HG03565 (cell line): ENCODE results near the gene INSRR.

Source experiments
- ATAC-seq: cut with Tn5 transposase; IDR thresholded peaks from one replicate; pipeline ENCODE4 v1.9.1; 2021; ENCODE audit warnings: mild to moderate bottlenecking, moderate library complexity; ENCODE audit not compliant: unreplicated experiment

INSRR gene

DNA sequence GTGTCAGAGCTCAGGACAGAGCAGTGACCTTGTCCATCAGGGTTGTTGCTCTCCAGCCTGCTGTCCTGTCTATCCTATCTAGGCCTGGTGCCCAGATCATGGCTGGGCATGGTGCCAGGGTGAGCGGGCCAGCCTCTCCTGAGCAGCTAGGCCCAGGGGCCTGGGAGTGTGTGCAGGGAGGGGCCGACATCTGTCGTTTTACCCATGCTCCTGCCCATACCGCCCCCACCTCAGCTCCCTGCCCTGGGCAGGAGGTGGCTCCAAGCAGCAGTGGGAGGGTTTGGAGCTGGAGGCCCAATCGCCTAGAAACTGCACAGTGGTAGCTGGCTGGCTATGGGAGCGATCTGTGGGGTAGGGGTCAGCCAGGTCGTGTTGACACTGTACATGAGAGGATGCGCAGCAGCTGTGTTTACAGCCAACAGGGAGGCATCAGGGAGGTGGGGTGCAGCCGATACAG, 6.5 kb downstream of the INSRR start:
- ATAC-seq: no peak

DNA sequence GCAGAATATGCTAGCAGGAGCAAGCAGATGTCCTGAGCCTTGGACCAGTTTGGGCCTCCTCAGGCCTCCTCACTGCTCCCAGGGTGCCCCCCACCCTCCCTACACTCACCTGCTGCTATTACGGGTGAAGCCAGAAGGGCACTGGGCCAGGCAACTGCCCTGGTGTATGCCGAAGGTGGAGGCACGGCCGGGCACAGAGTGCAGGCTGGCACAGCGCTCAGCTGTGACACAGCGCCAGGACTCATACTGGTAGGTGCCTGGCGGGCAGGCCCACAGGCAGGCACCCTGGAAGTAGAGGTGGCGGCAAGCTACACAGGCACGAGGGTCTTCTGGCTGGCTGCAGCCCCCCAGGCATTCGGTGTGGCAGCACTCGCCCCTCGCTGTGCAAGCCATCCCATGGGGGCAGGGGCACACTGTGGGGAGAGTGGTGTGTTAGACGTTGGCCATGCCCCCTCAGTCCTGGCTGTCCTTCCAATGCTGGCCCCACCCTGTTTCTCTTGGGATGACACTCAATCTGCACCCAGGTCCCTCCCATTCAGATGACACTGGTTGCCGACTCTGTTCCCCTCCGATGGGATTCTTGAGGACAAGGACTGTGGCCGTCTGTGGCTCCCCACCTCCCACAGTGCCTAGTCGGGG, 7.0 kb downstream of the INSRR start:
- no peak for ATAC-seq

DNA sequence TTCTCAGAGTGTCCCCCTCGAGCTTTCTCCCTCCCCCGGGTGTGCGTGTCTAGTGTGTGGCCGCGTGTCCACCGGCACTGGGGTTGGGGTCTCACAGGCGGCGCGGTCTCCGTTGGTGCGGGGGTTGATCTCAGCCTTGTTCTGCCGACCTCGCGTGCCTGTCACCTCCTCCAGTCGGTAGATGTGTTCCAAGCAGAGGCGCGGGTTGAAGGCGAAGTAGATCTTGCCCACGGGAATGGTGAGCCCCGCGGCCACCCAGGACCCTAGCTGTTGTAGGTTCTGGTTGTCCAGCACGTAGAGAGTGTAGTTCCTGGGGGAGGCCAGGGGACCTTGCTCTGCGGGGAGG, 9.8 kb downstream of the INSRR start:
- no peak for ATAC-seq

DNA sequence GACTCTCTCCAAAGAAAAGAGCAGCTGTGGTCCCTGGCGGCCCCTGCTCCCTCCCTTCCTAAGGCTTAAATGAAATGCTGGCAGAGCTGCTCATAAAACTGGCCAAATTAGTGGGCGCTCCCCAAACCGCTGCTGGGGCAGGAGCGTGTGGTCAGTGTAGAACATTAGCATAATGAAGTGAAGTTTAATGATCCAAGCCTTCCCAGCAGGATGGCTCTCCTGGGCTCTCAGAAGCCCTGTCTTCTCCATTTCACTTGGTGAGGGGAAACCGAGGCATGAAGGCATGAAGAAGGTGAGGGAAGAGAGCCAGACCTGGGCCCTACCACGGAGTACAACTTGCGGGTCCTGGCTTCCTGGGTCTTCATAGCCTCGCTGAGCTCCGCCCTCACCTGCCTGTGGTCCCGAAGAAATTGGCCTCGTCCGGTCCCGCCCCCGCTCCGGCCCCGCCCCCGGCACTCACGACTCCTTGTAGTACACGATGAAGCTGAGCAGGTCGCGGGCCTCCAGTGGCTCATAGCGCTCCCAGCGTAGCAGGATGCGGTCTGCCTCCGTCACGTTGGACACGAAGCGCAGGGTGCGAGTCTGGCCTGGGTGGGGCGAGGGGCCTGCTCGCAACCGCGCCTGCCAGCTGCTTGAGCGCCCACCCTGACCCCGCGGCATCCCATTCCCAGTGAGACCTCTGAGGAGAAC, 10.3 kb downstream of the INSRR start:
- no peak for ATAC-seq

DNA sequence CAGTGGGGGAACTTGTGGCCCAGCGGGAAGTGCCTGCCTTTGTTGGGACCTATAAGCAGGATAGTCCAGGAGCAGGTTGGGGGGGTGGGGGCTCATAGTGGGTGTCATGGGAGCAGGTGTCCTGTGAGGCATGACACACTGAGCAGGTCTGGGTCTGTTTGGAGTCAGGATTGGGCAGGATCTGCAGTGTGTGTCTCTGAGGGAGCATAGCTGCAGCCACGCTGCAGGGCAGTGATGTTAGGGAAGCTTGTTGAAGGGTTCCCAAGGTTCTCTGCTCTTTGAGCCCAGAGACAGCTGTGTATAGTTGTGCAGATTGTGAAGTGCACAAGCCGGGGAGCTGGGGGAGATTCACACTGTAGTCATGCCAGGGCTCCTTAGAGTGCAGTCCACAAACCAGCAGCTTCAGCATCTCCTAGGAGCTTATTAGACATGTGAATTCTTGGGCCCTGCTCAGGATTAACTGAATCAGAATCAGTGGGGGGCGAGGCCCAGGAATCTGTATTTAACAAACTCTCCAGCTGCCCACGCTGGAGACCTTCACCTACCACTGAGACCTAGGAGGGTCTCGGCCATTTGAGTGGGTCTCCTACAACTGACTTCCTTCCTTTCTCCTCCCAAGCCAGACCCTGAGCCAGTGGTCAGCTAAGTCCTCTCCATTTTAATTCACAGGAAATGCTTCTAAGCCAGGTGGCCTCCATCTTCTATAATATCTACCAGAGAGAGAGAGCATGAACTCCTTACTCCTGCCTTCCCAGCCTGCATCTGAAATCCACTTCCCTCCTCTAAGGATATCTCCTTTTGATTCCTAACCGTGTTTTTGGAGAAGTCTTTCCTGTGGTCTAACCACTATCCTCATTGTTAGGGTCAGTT, 11.1 kb downstream of the INSRR start:
- no peak for ATAC-seq

DNA sequence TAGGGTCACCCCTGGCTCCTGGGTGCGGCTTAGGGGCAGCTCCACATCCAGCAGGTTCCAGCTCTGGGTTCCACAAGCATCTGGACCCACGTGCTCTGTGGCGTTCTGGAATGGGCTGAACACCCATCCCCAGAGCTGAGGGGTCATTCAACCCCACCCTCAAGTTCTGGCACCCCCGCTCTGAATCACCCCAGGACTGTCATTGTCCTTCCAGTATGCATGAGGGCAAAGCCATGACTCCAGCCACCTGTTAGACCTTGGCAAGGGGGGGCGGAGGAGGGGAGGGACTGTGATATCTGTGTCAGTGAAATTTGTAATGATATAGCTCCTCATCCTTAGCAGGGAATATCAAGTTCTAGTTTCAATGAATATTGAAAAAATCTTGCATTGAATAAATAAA, 12.3 kb downstream of the INSRR start:
- no peak for ATAC-seq

DNA sequence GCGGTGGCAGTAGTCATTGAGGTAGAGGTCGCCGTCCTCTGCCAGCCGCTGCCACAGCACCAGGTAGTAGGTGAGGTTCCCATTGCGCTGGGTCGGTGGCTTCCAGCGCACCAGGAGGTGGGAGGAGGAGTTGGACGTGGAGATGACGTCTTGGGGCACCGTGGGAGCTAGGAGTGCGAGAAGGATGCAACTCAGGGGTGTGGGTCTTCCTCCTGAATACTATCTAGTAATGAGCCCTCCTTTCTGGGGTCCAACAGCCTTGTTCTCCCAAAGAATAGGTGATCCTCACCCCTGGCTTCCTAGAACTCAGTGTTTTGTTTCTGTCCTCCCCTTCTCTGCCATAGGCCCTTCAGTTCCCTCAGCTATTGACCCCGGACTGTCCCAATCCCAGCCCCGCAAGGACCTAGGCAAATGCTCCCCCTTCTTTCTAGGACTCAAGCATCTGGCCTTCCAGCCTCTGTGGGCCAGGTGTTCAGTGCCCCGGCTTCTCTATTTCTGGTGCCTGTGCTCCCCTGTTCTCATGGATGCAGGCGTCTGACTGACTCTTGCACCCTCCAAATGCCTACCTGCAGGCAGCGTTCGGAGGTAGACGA, 12.9 kb downstream of the INSRR start:
- ATAC-seq: no peak

DNA sequence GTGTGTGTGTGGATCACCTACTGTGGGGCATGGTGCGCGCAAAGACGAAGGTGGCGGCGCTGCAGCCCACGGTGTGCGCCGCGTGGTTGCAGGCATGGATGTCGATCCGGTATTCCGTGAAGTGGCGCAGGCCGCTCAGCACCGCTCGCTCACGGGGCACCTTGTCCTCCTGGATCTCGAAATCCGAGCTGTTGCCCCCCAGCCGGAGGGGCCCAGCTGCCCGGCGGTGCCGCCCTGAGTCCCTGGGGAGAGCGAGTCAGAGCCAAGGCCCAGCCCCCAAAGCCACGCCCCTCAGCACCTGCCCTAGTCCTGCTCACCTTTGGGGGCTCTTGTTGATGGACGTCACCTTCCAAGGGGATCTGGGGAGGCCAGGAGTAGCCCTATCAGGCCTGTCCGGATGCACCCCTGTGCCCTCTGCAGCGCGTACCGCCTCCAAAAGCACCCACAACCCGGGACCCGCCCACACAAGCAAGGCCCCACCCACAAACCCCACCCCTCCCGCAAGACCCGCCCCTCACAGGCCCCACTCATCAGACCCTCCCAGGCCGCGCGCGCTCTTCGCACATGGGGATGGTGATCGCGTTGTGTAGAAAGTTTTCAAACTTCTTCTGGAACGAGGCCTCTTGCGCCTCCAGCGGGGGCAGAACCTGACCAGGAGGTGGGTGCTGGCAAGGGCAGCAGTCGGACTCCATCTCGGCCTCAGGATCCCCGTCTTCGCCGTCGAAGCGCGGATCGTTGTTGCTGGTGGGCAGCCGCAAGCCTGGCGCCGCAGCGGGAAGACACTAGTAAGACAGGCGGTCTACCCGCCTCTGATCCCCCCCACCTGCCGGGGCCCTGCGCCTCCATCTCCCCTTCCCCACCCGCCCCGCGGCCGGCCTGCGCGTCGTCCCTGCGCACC, 13.6 kb downstream of the INSRR start:
- ATAC-seq: no peak

DNA sequence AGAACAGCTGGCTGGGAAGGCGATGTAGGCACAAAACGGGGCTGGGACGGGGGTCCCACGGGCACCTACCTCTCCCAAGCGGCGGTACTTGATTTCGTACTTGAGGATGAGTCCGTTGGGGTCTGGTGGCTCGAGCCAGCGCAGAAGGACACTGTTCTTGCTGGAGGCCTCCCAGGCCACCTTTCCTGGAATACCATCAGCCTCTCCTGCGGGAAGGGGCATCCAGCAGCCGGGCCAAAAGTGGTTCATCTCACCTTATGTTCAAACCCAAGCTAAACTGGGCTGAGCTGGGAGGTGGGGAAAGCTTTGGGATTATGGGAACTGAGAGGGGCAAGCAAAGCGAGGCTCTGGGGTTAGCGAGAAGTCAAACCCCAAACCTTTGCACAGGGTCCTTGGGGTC, 14.3 kb downstream of the INSRR start:
- ATAC-seq: no peak

DNA sequence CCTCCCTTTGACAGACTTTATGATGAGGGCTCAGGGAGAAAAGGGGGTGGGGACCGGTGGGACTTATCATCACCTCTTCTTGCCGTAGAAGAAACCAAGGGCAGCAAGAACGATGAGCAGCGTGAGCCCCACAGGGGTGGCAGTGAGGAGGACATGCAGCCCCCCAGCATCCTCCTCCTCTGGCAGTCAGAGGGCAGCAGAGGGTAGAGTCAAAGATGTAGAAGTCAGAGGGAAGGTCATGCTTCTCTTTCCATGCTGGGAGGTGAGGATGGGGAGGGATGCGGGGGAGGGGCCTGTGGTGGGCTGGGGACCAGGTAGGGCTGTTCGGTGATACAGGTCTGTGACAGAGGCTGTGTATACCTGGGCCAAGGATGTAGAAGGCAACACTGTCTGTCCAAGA, 14.8 kb downstream of the INSRR start:
- ATAC-seq: no peak

DNA sequence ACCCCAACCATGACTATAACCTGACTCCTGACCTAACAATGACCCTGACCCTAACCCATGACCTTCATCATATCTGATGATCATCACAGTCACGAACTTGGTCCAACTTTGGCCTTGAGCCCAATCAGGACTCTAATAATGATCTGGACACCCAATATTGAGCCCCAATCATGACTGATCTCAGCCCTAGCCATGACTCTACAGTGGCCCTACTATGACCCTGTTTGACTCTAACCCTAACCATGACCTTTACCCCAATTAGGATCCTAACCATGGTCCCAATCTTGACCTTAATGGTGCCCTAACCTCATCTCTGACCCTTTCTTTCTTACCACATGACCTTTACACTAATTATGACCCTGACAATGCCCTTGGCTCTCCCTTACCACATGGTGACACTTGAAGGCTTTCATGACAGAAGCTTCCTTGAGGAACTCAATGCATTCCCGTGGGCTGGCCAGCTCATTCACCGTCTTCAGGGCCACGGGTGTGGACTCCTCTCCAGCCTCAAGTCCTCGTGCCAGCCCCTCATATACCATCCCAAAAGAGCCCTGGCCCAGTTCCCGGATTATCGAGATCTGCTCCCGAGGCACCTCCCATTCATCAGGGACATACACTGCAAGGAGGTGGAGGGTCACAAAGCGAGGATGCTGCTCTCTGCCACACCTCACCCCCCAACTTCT, 16.2 kb downstream of the INSRR start:
- no peak for ATAC-seq

DNA sequence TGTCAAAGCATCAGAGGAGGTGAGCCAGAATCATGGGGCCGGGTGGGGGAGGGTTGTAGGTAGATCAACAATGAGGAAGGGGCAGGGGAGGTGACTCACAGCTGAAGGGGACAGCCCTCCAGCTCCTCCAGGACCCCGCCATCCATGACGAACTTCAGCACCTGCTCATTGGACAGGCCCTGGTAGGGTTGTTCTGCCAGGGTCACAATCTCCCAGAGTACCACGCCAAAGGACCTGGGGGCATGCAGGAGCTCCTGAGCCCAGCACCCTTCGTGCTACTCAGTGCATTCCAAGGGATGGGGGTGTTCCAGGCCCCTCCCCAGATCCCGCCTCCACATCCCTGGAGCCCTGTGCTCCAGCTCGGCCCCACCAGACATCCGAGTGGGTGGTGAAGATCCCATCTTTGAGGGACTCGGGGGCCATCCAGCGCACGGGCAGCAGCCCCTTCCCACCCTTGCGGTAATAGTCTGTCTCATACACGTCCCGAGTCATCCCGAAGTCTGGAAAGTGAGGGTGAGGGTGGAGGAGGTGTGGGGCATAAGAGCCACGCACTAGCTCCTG, 17.5 kb downstream of the INSRR start:
- ATAC-seq: no peak

DNA sequence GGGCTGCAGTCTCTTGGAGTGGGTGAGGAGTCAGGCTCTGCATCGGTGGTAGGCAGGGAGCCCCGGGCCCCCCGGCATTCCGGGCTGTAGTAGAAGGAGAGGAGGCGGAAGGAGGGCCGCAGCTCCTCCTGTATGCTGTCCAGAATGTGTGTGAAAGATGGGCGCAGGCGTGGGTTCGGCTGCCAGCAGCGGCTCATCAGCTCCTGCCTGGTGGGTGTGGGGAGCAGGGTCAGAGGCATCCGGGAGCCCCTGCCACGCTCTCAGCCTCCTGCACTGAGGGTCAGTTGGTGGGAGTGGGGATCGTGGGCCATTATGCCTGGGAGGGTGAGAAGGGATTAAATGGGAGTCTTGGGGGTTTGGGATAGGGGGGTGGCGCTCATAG, 18.0 kb downstream of the INSRR start:
- ATAC-seq: no peak

DNA sequence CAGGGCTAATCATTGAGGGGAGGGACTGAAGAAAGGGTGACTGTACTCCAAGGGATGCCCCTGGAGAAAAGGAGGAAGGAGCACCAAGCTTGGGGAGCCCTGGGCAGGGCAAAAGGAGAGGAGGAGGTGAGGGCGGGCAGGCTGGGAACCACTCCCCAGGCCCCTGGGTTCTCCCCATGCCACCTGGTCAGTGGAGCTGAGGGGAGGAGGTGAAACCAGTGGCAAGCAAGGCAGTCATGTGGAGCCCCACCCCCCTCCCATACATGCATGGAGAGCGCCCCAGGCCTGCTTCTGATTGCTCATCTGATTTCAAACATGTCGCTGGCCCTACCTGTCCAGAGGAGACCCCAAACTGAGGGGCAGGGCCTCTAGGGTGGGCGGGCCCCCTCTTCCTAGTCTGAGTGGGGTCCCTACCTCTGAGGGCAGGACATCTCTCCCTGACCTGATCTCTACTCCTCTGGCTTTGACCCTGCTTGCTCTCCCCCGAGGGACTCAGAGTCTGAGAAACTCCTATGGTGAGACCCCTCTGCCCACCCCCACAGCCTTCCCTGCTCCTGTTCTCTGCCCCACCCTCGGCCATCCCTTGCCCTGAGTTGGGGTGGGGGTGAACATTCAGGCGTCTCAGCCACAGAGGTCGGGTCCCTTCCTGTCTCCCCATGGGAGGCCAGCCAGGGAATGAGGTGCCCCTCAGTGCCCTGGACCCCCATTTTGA, 18.6 kb downstream of the INSRR start:
- no peak for ATAC-seq

DNA sequence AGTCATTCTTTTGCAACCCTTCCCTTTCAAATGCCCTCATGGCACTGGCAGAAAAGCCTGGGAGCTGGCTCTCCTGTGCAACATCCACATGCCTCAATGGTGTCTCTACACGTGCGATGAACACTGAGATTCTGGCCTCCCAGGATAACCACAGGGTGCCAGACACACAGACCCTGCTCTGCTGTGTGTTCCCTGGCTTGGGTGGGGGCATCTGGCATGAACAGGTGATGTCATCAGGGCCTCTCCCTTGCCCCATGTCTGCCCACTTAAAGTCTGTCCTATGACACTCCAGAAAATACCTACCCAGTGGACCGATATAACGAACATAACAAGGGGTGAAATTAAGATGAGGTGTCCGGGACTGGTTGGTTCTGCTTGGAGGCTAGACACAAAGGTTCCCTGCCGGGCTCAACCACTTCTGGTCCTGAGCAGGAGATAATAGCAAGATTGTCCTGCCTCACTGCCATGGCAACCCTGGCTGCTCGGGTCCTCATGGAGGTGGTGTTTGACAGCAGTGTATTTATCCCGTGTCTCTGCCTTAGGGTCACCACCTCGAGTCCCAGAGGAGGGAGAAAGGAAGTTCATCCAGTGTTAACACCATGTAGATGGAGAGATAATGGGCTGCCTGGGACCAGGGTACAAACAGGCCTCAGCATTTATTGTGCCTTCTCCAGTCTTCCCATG, 19.3 kb downstream of the INSRR start:
- ATAC-seq: no peak

DNA sequence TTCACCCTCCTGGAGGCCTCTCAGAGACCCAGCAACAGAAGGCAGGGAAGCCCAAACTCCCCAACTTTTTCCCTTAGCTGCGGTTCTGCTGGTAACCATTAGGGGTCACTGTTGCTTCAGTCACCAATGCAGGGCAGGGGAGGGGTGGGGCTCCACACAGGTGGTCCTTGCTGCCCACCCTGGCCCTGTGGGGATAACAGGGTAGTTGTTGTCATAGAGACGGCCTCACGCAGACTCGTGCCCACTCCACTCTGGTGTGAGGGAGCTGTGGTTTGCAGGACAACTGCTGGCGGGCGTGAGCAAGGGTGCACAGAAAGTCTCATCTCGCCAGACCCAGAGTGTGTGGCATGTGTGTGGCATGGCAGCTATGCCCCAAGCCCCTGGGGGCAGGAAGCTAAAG, 19.9 kb downstream of the INSRR start:
- no peak for ATAC-seq

DNA sequence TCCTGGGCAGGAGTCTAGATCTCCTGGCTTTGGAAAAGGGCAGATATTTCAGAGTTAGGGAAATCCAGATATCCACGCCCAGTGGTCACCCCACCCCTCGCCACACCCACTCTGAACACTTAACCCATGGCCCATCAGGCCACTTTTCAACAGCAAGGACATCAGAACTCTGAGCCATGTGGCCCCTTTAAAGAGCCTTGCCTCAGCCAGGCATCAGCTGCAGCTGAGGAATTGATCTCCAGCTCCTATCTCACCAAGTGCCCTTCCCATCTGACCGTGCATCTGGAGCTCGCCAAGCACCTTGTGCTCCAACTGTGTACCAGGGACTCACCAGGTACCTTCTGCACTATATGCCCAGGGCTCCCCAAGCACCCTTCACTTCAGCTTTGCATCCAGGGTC, 22.0 kb downstream of the INSRR start:
- ATAC-seq: no peak

DNA sequence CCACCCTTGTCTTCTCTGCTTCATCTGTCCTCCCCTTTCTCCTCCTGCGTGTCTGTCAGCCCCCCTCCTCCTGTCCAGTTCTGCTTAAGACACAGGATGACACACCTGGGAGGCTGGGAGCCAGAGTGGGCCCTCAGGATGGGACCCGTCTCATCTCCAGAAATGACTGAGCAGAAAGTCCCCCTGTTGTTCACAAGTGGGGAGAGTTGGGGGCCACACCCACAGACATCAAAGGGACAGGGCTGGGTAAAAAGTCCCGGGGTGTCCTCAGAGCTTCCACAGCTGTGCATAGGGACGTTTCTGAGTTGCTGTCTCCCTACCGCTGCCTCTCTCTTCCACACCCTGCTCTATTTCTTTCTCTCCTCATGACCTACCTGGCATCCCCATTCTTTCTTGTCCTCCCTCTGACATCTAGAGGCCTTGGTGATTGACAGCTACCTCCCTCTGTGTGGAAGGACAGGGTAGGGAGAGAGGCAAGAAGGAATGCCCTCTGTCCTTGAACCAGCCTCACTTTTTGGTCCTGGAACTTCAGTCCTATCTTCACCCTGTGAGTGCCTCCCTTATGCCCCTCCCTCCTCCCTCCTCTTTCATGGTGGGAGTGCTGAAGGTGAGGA, 22.8 kb downstream of the INSRR start:
- no peak for ATAC-seq
